ENCODE measurements around the gene KYAT1.

KYAT1 gene

GRCh38 chr9:128913995-128914772 lies 32.4 kb upstream of the KYAT1 start:
- DNase-seq: no peak
- TF ChIP-seq POLR2A (IDR thresholded peaks at IDR 0.05; ENCODE audit: low read length) (no peak), GATA1 (IDR thresholded peaks at IDR 0.05; ENCODE audit: low read depth, low read length) (no peak)

GRCh38 chr9:128913048-128913900 lies 31.5 kb upstream of the KYAT1 start:
- no peak for TF ChIP-seq POLR2A (IDR thresholded peaks at IDR 0.05; ENCODE audit: low read length)
- TF ChIP-seq GATA1 (IDR thresholded peaks at IDR 0.05; ENCODE audit: low read depth, low read length): no peak
- DNase-seq: no peak

- TF ChIP-seq GATA1 (IDR thresholded peaks at IDR 0.05; ENCODE audit: low read depth, low read length): no peak
- TF ChIP-seq POLR2A (IDR thresholded peaks at IDR 0.05; ENCODE audit: low read length): no peak
- DNase-seq: no peak
Measured at GRCh38 chr9:128912270-128912853, 30.6 kb upstream of the KYAT1 start.

GRCh38 chr9:128911529-128912035 lies 29.8 kb upstream of the KYAT1 start:
- no peak for TF ChIP-seq GATA1 (IDR thresholded peaks at IDR 0.05; ENCODE audit: low read depth, low read length)
- TF ChIP-seq POLR2A (IDR thresholded peaks at IDR 0.05; ENCODE audit: low read length): no peak
- no peak for DNase-seq

- TF ChIP-seq POLR2A (IDR thresholded peaks at IDR 0.05; ENCODE audit: low read length): no peak
- TF ChIP-seq GATA1 (IDR thresholded peaks at IDR 0.05; ENCODE audit: low read depth, low read length): no peak
Measured at GRCh38 chr9:128910906-128911305, 29.2 kb upstream of the KYAT1 start.

GRCh38 chr9:128909859-128910258 lies 28.1 kb upstream of the KYAT1 start:
- DNase-seq: no peak
- TF ChIP-seq POLR2A (IDR thresholded peaks at IDR 0.05; ENCODE audit: low read length) (no peak), GATA1 (IDR thresholded peaks at IDR 0.05; ENCODE audit: low read depth, low read length) (no peak)

More at GRCh38 chr9:128910906-128911305, 29.2 kb upstream of the KYAT1 start:
- no peak for DNase-seq

GRCh38 chr9:128908372-128908771 lies 26.6 kb upstream of the KYAT1 start:
- TF ChIP-seq GATA1 (IDR thresholded peaks at IDR 0.05; ENCODE audit: low read depth, low read length): no peak
- TF ChIP-seq POLR2A (IDR thresholded peaks at IDR 0.05; ENCODE audit: low read length): no peak
- DNase-seq: no peak

GRCh38 chr9:128906741-128907140 lies 25.0 kb upstream of the KYAT1 start:
- no peak for DNase-seq
- TF ChIP-seq POLR2A (IDR thresholded peaks at IDR 0.05; ENCODE audit: low read length): no peak
- TF ChIP-seq GATA1 (IDR thresholded peaks at IDR 0.05; ENCODE audit: low read depth, low read length): no peak

GRCh38 chr9:128905964-128906363 lies 24.2 kb upstream of the KYAT1 start:
- TF ChIP-seq POLR2A (IDR thresholded peaks at IDR 0.05; ENCODE audit: low read length) (no peak), GATA1 (IDR thresholded peaks at IDR 0.05; ENCODE audit: low read depth, low read length) (no peak)
- no peak for DNase-seq

GRCh38 chr9:128903871-128904620 lies 22.3 kb upstream of the KYAT1 start:
- DNase-seq: no peak
- TF ChIP-seq GATA1 (IDR thresholded peaks at IDR 0.05; ENCODE audit: low read depth, low read length) (no peak), POLR2A (IDR thresholded peaks at IDR 0.05; ENCODE audit: low read length) (no peak)

GRCh38 chr9:128903079-128903461 lies 21.3 kb upstream of the KYAT1 start:
- DNase-seq: no peak
- TF ChIP-seq POLR2A (IDR thresholded peaks at IDR 0.05; ENCODE audit: low read length) (no peak), GATA1 (IDR thresholded peaks at IDR 0.05; ENCODE audit: low read depth, low read length) (no peak)

- DNase-seq: no peak
- TF ChIP-seq GATA1 (IDR thresholded peaks at IDR 0.05; ENCODE audit: low read depth, low read length) (no peak), POLR2A (IDR thresholded peaks at IDR 0.05; ENCODE audit: low read length) (peak; percentile 22)
Measured at GRCh38 chr9:128902351-128903078, 20.8 kb upstream of the KYAT1 start.

GRCh38 chr9:128901822-128902221 lies 20.1 kb upstream of the KYAT1 start:
- TF ChIP-seq POLR2A (IDR thresholded peaks at IDR 0.05; ENCODE audit: low read length) (no peak), GATA1 (IDR thresholded peaks at IDR 0.05; ENCODE audit: low read depth, low read length) (no peak)
- DNase-seq: no peak

Data from erythroblast (primary cell).